MM.1S (cell line): ENCODE measurements around the gene BCAS3.

Experiments
- DNase-seq: peaks from one replicate; pipeline ENCODE4 v3.0.0-alpha.2; 2015
- H2AFZ ChIP-seq: fragments of 300-600 bp; sonication (generic); 2 replicates; pipeline ENCODE4 v1.6.0; 2016; ENCODE audit warnings: antibody characterized with exemption, low read length
- H3F3A ChIP-seq: fragments of 300-600 bp; sonication (generic); 2 replicates; pipeline ENCODE4 v1.6.1; 2016; ENCODE audit warnings: mild to moderate bottlenecking, antibody characterized with exemption, low read length, moderate library complexity, mixed read lengths; ENCODE audit not compliant: insufficient read depth
- H3K27ac ChIP-seq: fragments of 300-600 bp; sonication (generic); 2 replicates; pipeline ENCODE4 v1.5.1; 2016; ENCODE audit warnings: mild to moderate bottlenecking, low read length
- H3K27me3 ChIP-seq: fragments of 300-600 bp; sonication (generic); replicated peaks from 2 replicates; pipeline ENCODE4 v1.6.0; 2016; ENCODE audit warnings: low read length; ENCODE audit not compliant: insufficient read depth
- H3K36me3 ChIP-seq: fragments of 300-600 bp; sonication (generic); replicated peaks from 2 replicates; pipeline ENCODE4 v1.6.1; 2016; ENCODE audit warnings: mild to moderate bottlenecking, low read length, mixed read lengths; ENCODE audit not compliant: insufficient read depth
- H3K4me1 ChIP-seq: fragments of 300-600 bp; sonication (generic); 2 replicates; pipeline ENCODE4 v1.6.1; 2016; ENCODE audit warnings: low read length, mixed read lengths
- H3K4me2 ChIP-seq: fragments of 300-600 bp; sonication (generic); 2 replicates; pipeline ENCODE4 v1.6.0; 2016; ENCODE audit warnings: low read depth, low read length
- H3K4me3 ChIP-seq: fragments of 300-600 bp; sonication (generic); 2 replicates; pipeline ENCODE4 v1.5.1; 2016; ENCODE audit warnings: low read length, mixed read lengths
- H3K79me2 ChIP-seq: fragments of 300-600 bp; sonication (generic); 2 replicates; pipeline ENCODE4 v1.6.1; 2016; ENCODE audit warnings: mixed run types, low read length, mixed read lengths
- H3K9ac ChIP-seq: fragments of 300-600 bp; sonication (generic); 2 replicates; pipeline ENCODE4 v1.6.1; 2016; ENCODE audit warnings: low read length, mixed read lengths
- H3K9me2 ChIP-seq: fragments of 300-600 bp; sonication (generic); replicated peaks from 2 replicates; pipeline ENCODE4 v1.6.1; 2016; ENCODE audit warnings: mild to moderate bottlenecking, low read length, mixed read lengths; ENCODE audit not compliant: insufficient read depth
- H3K9me3 ChIP-seq: fragments of 300-600 bp; sonication (generic); replicated peaks from 2 replicates; pipeline ENCODE4 v1.6.1; 2016; ENCODE audit warnings: mild to moderate bottlenecking, low read length, mixed read lengths; ENCODE audit not compliant: insufficient read depth
- H4K20me1 ChIP-seq: fragments of 300-600 bp; sonication (generic); 2 replicates; pipeline ENCODE4 v1.6.1; 2016; ENCODE audit warnings: mild to moderate bottlenecking, low read length, moderate library complexity, mixed read lengths; ENCODE audit not compliant: insufficient read depth
- EZH2 ChIP-seq: fragments of 300-600 bp; sonication (generic); optimal IDR thresholded peaks from 2 replicates; pipeline ENCODE3; 2017; ENCODE audit warnings: low read depth, mild to moderate bottlenecking, antibody characterized with exemption, low read length, mixed read lengths
- EZH2phosphoT487 ChIP-seq: fragments of 300-600 bp; sonication (generic); IDR thresholded peaks from 2 replicates; pipeline ENCODE4 v1.6.1; 2018; ENCODE audit warnings: antibody characterized with exemption, low read length
- TF ChIP-seq, protein P1 (sequence below): fragments of 300-600 bp; sonication (generic); IDR thresholded peaks from 2 replicates; pipeline ENCODE4 v1.5.1; 2016; ENCODE audit warnings: antibody characterized with exemption, low read length, mixed read lengths

Gene BCAS3

DNA sequence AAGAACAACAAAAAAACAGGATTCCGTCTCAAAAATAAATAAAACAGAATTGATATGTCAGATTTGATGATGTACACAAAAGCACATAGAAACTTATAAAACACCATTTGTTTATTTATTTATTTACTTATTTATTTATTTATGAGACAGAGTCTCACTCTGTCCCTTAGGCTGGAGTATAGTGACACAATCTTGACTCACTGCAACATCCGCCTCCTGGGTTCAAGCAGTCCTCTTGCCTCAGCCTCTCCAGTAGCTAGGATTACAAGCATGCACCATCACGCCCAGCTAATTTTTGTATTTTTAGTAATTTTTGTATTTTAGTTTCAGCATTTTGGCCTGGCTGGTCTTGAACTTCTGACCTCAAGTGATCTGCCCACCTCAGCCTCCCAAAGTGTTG, 21.4 kb downstream of the BCAS3 start:
- H3K27me3 ChIP-seq, result no peaks in the 10 kb centered on the region
- H3K9ac ChIP-seq, result no peak overlapping the region
- no peaks in the 10 kb centered on the region for H3K79me2 ChIP-seq
- no peak for DNase-seq
- H3K9me2 ChIP-seq, result no peaks in the 10 kb centered on the region
- H3K4me2 ChIP-seq, result no peak overlapping the region
- peaks cover 7% of the 10 kb centered on the region; the same call in 1 of the 2 replicates for H3K4me1 ChIP-seq
- H4K20me1 ChIP-seq, result no peaks in the 10 kb centered on the region
- H3F3A ChIP-seq, result no peaks in the 10 kb centered on the region
- no peaks in the 10 kb centered on the region for H3K36me3 ChIP-seq
- H3K4me3 ChIP-seq, result no peak overlapping the region
- H2AFZ ChIP-seq, result no peak overlapping the region
- TF ChIP-seq, protein P1, sequence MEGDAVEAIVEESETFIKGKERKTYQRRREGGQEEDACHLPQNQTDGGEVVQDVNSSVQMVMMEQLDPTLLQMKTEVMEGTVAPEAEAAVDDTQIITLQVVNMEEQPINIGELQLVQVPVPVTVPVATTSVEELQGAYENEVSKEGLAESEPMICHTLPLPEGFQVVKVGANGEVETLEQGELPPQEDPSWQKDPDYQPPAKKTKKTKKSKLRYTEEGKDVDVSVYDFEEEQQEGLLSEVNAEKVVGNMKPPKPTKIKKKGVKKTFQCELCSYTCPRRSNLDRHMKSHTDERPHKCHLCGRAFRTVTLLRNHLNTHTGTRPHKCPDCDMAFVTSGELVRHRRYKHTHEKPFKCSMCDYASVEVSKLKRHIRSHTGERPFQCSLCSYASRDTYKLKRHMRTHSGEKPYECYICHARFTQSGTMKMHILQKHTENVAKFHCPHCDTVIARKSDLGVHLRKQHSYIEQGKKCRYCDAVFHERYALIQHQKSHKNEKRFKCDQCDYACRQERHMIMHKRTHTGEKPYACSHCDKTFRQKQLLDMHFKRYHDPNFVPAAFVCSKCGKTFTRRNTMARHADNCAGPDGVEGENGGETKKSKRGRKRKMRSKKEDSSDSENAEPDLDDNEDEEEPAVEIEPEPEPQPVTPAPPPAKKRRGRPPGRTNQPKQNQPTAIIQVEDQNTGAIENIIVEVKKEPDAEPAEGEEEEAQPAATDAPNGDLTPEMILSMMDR, result no peak
- TF ChIP-seq EZH2phosphoT487 (no peak), EZH2 (no peak)
- no peak overlapping the region for H3K27ac ChIP-seq
- no peaks in the 10 kb centered on the region for H3K9me3 ChIP-seq

DNA sequence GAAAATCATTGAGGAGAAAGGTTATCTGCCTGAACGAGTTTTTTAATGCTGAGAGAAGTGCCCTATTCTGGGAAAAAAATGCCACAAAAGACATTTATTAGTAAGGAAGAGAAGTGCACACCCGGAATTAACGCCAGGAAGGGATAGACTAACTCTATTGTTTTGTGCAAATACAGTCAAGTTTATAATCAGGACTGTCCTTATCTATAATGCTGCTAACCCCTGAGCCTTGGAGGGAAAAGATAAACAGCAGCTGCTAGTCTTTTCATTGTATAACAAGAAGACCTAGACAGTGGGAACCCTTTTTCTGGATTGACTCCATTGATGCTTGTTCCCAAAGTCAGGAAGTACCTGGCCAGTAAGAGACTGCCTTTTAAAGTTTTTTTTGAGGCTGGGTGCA, 26.5 kb downstream of the BCAS3 start:
- no peaks in the 10 kb centered on the region for H4K20me1 ChIP-seq
- TF ChIP-seq, protein P1, result no peak
- no peak for TF ChIP-seq EZH2phosphoT487
- TF ChIP-seq EZH2, result no peak
- no peaks in the 10 kb centered on the region for H3K4me1 ChIP-seq
- H3K9me3 ChIP-seq, result no peaks in the 10 kb centered on the region
- no peak overlapping the region for H3K4me3 ChIP-seq
- H3K27ac ChIP-seq, result no peak overlapping the region
- no peak for DNase-seq
- no peaks in the 10 kb centered on the region for H3K9me2 ChIP-seq
- no peaks in the 10 kb centered on the region for H3K27me3 ChIP-seq
- no peaks in the 10 kb centered on the region for H3K36me3 ChIP-seq
- no peak overlapping the region for H3K9ac ChIP-seq
- H2AFZ ChIP-seq, result no peak overlapping the region
- H3K4me2 ChIP-seq, result no peak overlapping the region
- H3F3A ChIP-seq, result no peaks in the 10 kb centered on the region
- H3K79me2 ChIP-seq, result no peaks in the 10 kb centered on the region

DNA sequence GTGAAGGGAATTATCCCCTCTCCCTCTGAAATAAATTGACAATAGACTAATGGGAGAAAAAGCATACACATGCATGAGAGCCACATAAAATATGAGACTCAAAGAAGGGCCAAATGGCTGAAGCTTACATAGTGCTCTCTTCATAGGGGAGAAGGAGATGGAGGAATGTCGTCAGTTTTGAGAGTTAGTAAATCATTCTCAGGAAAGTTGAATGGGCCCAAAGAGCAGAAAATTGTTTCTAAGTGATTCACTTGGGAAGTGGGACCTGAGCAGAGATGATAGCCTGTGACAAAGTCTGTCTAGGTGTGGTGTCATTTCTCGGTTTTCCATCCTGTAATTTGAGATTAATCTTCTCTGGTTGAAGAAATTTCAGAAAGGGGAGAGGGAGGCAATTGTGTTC, 35.0 kb downstream of the BCAS3 start:
- H3F3A ChIP-seq, result no peaks in the 10 kb centered on the region
- no peaks in the 10 kb centered on the region for H3K36me3 ChIP-seq
- no peak for TF ChIP-seq EZH2phosphoT487
- TF ChIP-seq, protein P1, result no peak
- no peak for TF ChIP-seq EZH2
- no peak overlapping the region for H3K4me2 ChIP-seq
- H4K20me1 ChIP-seq, result no peaks in the 10 kb centered on the region
- H3K27ac ChIP-seq, result no peak overlapping the region
- H3K9ac ChIP-seq, result no peak overlapping the region
- H3K4me3 ChIP-seq, result no peak overlapping the region
- no peaks in the 10 kb centered on the region for H3K9me3 ChIP-seq
- H2AFZ ChIP-seq, result no peak overlapping the region
- H3K9me2 ChIP-seq, result no peaks in the 10 kb centered on the region
- no peaks in the 10 kb centered on the region for H3K79me2 ChIP-seq
- H3K27me3 ChIP-seq, result no peaks in the 10 kb centered on the region
- no peak for DNase-seq
- no peaks in the 10 kb centered on the region for H3K4me1 ChIP-seq
